GM12872 (cell line): ENCODE measurements around the gene ATG101.

Source experiments
- TF ChIP-seq, protein P1 (sequence below): IDR thresholded peaks from 3 replicates; pipeline ENCODE4 v1.5.1; 2011; ENCODE audit warnings: low read depth, mild to moderate bottlenecking, low read length, moderate library complexity; ENCODE audit not compliant: insufficient read depth

Gene ATG101

DNA sequence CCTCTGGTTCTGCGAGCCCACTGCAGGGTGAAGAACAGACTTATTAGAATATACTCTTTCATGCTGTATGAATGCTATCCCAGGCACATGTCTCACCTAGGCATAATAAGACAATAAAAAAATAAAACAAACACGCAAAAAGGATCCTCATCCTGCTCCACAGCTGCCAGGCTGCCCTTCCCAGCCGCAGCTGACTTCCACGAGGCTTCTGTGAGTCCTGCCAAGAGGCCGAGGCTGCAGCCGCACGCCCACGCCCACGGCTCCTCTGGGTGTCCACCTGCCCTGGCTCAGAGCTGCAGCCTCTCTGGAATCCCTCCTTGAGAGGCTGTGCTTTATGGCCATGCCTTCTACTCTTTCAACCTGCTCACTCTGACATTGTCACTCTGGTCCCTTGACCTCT lies 16.6 kb downstream of the ATG101 start:
- TF ChIP-seq, protein P1, sequence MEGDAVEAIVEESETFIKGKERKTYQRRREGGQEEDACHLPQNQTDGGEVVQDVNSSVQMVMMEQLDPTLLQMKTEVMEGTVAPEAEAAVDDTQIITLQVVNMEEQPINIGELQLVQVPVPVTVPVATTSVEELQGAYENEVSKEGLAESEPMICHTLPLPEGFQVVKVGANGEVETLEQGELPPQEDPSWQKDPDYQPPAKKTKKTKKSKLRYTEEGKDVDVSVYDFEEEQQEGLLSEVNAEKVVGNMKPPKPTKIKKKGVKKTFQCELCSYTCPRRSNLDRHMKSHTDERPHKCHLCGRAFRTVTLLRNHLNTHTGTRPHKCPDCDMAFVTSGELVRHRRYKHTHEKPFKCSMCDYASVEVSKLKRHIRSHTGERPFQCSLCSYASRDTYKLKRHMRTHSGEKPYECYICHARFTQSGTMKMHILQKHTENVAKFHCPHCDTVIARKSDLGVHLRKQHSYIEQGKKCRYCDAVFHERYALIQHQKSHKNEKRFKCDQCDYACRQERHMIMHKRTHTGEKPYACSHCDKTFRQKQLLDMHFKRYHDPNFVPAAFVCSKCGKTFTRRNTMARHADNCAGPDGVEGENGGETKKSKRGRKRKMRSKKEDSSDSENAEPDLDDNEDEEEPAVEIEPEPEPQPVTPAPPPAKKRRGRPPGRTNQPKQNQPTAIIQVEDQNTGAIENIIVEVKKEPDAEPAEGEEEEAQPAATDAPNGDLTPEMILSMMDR = no peak

DNA sequence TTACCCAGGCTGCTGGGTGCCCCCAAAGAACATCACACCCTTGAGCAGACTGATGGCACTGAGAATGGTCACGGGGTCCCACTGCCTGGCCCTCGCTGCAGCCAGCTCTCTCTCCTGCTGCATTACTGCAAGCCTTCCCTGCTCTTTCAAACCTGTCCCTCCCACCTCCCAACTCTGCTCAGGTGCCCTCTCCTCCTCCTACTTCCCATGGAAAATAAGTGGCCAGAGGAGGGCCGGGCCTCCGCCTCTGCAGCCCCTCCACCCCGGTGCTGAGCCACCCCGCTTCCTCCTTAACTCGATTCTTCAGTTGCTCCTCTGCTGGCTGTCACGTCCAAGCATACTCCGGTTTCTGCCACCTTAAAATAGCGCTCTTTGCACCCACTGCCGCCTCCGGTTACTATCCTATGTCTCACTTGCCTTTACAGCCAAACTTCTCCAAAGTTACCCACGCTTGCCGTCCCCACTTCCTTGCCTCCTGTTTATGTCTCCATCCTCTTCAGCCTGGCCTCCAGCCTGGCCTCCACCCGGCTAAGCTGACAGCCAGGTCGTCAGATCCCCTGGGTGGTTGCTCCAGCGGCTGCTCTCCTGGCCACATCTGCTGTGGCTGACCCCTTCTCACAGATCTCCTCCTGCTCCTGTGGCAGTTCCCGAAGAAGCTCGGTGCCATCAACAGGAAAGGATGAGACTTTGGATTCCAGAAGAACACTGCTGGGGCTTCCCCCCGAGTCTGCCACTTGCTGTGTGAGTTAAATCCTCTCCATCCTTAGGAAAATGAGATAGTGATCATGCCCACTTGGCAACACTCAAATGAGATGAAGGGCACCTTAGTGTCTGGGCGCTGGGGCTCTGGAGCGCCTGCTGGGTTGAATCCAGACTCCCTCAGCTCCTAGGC lies 17.4 kb downstream of the ATG101 start:
- TF ChIP-seq, protein P1 = no peak

DNA sequence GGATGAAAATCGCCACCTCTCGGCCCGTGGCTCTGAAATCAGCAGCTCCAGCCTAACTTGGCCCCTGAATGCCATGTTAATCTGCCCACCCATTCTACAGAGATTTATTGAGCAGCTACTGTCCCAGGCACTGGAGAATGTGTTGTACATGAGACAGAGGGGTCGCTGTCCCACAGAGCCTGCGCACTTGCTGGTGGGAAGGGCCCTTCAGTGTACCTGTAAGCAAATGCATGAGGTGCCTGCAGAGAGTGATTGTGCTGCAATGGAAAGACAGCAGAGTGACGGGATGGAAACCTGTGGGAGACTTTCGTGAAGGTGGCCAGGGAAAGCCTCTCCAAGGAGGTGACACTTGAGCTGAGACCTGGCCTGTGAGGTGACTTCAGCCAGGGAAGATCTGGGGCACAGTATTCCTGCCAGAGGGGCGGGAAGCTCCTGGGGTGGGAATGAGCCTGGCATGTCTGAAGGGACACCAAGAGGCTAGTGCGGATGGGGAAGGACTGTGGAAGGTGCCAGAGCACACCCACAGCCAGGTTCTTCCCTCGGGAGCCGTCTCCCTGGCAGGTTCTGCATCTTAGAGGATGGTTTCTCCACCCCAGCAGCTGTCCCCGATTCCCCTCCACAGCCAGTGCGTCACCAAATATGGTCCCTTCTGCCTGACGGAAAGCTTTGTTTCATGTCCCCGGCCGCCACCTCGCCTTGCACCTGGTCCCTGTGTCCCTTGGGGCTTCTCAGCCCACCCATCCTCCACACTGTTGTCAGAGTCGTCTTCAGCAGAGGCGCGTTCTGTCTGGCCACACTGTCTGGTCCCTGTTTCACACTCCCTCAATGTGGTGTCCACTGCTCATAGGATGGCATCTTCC lies 18.4 kb downstream of the ATG101 start:
- TF ChIP-seq, protein P1 = no peak

DNA sequence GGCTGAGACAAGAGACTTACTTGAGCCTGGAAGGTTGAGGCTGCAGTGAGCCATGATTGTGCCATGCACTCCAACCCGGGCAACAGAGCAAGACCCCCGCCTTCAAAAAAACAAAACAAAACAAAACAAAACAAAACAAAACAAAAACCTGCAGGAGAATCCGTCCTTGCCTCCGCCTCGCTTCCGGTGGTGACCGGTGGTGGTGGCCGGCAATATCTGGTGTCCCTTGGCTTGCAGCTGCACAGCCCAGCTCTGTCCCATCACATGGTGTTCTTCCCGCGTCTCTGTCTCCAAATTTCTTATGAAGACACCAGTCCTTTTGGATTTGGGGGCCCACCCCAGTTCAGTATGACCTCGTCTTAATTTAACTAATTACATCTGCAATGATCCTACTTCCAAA lies 19.7 kb downstream of the ATG101 start:
- TF ChIP-seq, protein P1 = no peak

DNA sequence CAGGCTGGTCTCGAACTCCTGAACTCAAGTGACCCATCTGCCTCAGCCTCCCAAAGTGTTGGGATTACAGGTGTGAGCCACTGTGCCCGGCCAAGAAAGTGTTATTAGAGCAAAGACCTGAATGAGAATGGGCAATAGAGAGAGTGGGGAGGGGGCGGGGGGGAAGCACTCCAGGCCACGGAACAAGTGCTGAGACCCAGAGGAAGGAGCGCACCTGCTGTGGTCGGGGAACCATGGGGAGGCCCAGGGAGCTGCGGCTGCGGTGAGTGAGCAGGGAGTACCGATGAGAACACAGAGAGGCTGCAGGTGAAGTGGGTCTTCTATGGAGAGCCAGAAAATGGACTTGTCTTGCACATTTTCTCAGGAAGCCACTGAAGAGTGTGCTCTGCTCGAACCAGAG lies 20.5 kb downstream of the ATG101 start:
- TF ChIP-seq, protein P1 = no peak

DNA sequence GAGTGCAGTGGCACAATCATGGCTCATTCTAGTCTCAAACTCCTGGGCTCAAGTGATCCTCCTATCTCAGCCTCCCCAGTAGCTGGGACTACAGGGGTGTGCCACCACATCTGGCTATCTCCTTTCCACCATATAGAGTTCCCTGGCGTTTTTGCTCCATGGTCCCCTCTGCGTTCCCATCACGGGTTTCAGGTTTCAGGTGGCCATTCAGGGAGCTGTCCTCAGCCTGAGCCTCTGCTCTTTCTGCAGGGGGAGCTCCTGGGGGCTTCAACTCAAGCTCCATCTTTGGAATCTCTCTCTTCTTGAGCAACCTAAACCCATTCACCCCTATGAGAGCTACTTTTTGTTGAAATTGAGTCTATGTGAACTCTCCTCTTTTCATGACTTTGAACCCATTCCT lies 21.3 kb downstream of the ATG101 start:
- TF ChIP-seq, protein P1 = no peak

DNA sequence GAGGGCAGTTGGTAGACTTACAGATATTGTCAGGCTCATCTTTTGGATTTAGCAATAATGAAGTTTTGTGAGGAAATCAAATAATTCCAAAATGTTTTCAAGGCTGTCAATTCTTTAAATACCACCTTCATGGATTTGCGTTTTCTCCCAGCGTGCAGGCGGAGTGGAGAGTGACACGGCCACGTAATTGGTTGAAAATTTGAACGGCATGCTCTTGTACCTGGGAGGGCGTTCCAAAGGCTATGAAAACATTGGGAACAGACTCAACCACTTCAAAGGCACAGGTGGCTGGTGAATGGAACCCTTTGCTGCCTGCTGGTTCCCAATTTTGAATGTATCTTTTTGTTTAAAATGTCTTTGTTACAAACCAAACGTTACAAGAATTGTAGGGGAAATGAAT lies 22.1 kb downstream of the ATG101 start:
- TF ChIP-seq, protein P1 = no peak
